Transverse colon (tissue), 4 donors: Measurements from ENCODE around the gene LRIG1. TPM values are rescaled to one million over a fixed set of nuclear protein-coding genes. Genes with fewer than 3 reads are reported as not detected.
A peak's percentile ranks its signal among the peaks of the same experiment; 100 is the strongest.

ENCODE experiments used
- DNase-seq: peaks from one replicate; pipeline ENCODE4 v3.0.0-alpha.2; 2019
- H3K27ac ChIP-seq, 4 donors: fragments of 200-600 bp; sonication (generic); 2 replicates each; pipeline ENCODE4 v1.5.1; 2016 to 2018; ENCODE audit warnings: inconsistent platforms in 4 of 4
- H3K27me3 ChIP-seq: fragments of 200-600 bp; sonication (generic); 2 replicates; pipeline ENCODE4 v1.5.1; 2017; ENCODE audit warnings: inconsistent platforms
- H3K36me3 ChIP-seq, 4 donors: fragments of 200-600 bp; sonication (generic); 2 replicates each; pipeline ENCODE4 v1.5.1; 2017 to 2019; ENCODE audit warnings: inconsistent platforms in 4 of 4
- H3K4me1 ChIP-seq, 4 donors: fragments of 200-600 bp; sonication (generic); 2 replicates each; pipeline ENCODE4 v1.5.1; 2017 to 2020; ENCODE audit warnings: inconsistent platforms in 4 of 4
- H3K4me3 ChIP-seq, 4 donors: fragments of 200-600 bp; sonication (generic); 1 replicate in 1 of 4; 2 replicates in 3 of 4; pipeline versions ENCODE4 v1.5.1 to v1.6.1; 2017 to 2019; ENCODE audit warnings: inconsistent platforms in 4 of 4
- H3K9me3 ChIP-seq, 2 donors: fragments of 200-600 bp; sonication (generic); 2 replicates each; pipeline ENCODE4 v1.5.1; 2017 to 2019; ENCODE audit warnings: inconsistent platforms in 2 of 2
- EP300 ChIP-seq: sonication (generic); formaldehyde crosslinking; IDR thresholded peaks from one replicate; pipeline ENCODE4 v1.6.1; 2017; ENCODE audit warnings: antibody characterized with exemption, low read depth
- POLR2A ChIP-seq: fragments of 450-650 bp; IDR thresholded peaks from one replicate; pipeline ENCODE4 v1.6.1; 2016; ENCODE audit warnings: antibody characterized with exemption, mild to moderate bottlenecking, moderate library complexity
- POLR2AphosphoS5 ChIP-seq, 3 donors: sonication (generic); formaldehyde crosslinking; IDR thresholded peaks; one replicate each; pipeline ENCODE4 v1.6.1; 2016; ENCODE audit warnings: antibody characterized with exemption in 3 of 3
- WGBS, 2 donors: methylation state at CpG; one replicate each; pipeline ENCODE4 v1.1.5; 2018; ENCODE audit warnings: low coverage in 1 of 2; 5-methylcytosine and 5-hydroxymethylcytosine counted together
- in situ Hi-C, 4 donors: fragments of 200-750 bp; cut with MboI; loops; one replicate each; pipeline versions ENCODE4 v1.15.0 to v1.15.1; 2017; ENCODE audit warnings: low sequenced_read_pairs in 3 of 4, low pct_ligation_motif_present in 1 of 4, low pct_unique_long_range_greater_than_20kb in 1 of 4
- intact Hi-C: fragments of 100-400 bp; cut with DNase I; formaldehyde crosslinking; loops from one replicate; pipeline ENCODE4 v1.15.1; 2023; ENCODE audit warnings: low total_unique reads
- total RNA-seq, 4 donors: library from RNA; depleted of rRNA; stranded (reverse); fragments of >200 nt; gene quantifications; one replicate each; pipeline ENCODE4 v1.1.0, GENCODE V29; 2016
- TF ChIP-seq, protein P1 (sequence below), 5 experiments: fragments of 200-600 bp in 3 of 5; fragments of 450-650 bp in 2 of 5; sonication (generic) in 3 of 5; IDR thresholded peaks; 1 replicate in 2 of 5; 2 replicates in 3 of 5; pipeline ENCODE4 v1.5.1; 2016 to 2017; ENCODE audit warnings: antibody characterized with exemption in 5 of 5, inconsistent platforms in 3 of 5, mild to moderate bottlenecking in 2 of 5, moderate library complexity in 1 of 5

The LRIG1 gene
- total RNA-seq, 4 donors from 2014 or later: 67.2 to 87.6 (median 79.3) TPM

DNA sequence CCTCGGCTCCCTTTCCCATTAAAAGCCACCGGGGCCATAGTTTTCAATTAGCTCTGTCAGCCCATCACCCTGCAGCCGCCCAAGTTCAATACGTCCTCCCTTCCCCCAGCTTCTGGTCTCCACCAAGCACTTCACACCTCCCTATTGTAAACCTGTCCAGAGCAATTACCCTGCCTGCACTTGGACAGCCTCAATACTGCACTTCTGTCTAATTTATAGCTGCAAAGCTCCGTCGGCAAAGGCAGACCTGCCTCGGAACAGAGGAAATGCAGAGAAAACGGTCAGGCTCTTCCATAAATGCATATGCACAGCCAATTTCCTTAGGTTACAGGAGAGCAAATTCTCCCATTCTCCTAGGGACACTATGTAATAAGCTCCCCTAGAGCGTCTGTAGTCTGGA, 21.9 kb downstream of the LRIG1 start:
- Histone ChIP-seq H3K27me3 (no peaks in the 10 kb centered on the region), H3K9me3 (no peaks in the 10 kb centered on the region), H3K4me3 (peak overlapping the region in 1 of 4 donors; percentile 1), H3K36me3 (no peaks in the 10 kb centered on the region), H3K4me1 (peaks cover 76 to 100% (median 97%) of the 10 kb centered on the region in 4 donors), H3K27ac (peak overlapping the region; percentile 94 to 99 (median 96))
- intact Hi-C loops (no loop called here), in situ Hi-C loops (no loop called here)
- 42 to 44% methylated on average over 8 to 9 of the region's 9 CpGs for WGBS, 2 donors
- peak; percentile 58 for DNase-seq
- TF ChIP-seq, protein P1, sequence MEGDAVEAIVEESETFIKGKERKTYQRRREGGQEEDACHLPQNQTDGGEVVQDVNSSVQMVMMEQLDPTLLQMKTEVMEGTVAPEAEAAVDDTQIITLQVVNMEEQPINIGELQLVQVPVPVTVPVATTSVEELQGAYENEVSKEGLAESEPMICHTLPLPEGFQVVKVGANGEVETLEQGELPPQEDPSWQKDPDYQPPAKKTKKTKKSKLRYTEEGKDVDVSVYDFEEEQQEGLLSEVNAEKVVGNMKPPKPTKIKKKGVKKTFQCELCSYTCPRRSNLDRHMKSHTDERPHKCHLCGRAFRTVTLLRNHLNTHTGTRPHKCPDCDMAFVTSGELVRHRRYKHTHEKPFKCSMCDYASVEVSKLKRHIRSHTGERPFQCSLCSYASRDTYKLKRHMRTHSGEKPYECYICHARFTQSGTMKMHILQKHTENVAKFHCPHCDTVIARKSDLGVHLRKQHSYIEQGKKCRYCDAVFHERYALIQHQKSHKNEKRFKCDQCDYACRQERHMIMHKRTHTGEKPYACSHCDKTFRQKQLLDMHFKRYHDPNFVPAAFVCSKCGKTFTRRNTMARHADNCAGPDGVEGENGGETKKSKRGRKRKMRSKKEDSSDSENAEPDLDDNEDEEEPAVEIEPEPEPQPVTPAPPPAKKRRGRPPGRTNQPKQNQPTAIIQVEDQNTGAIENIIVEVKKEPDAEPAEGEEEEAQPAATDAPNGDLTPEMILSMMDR (IDR thresholded peaks at IDR 0.05): no peak
- TF ChIP-seq POLR2AphosphoS5 (IDR thresholded peaks at IDR 0.05): peak in 1 of 3 donors; percentile 54

DNA sequence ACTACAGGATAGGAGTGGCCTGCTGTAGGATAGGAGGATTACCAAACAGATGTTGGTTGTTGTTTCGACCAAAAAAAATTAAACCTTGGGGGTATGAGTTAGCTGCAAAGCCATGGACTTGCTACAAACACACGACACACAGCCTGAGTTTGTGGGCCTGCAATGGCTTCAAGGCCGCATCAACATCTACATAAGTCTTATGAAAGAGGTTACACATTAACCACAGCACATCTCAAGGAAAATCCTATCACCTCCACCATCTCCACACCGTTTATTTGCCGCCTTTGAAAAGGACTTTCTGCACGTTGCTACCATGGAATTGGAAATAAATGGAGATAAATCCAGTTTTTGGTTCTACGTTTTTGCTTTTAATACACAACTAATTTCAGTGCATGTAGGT, 23.0 kb downstream of the LRIG1 start:
- Histone ChIP-seq H3K27me3 (no peaks in the 10 kb centered on the region), H3K36me3 (no peaks in the 10 kb centered on the region), H3K9me3 (no peaks in the 10 kb centered on the region), H3K27ac (peak overlapping the region; percentile 94 to 99 (median 96)), H3K4me3 (no peak overlapping the region), H3K4me1 (peaks cover 69 to 100% (median 97%) of the 10 kb centered on the region in 4 donors)
- DNase-seq: no peak
- 49% methylated on average over 7 of the region's 7 CpGs; no CpG with 5 or more reads in 1 of the 2 donors for WGBS, 2 donors
- in situ Hi-C loops (no loop called here), intact Hi-C loops (no loop called here)
- TF ChIP-seq EP300 (no peak), POLR2AphosphoS5 (IDR thresholded peaks at IDR 0.05) (no peak), POLR2A (no peak)
- TF ChIP-seq, protein P1 (IDR thresholded peaks at IDR 0.05): no peak

DNA sequence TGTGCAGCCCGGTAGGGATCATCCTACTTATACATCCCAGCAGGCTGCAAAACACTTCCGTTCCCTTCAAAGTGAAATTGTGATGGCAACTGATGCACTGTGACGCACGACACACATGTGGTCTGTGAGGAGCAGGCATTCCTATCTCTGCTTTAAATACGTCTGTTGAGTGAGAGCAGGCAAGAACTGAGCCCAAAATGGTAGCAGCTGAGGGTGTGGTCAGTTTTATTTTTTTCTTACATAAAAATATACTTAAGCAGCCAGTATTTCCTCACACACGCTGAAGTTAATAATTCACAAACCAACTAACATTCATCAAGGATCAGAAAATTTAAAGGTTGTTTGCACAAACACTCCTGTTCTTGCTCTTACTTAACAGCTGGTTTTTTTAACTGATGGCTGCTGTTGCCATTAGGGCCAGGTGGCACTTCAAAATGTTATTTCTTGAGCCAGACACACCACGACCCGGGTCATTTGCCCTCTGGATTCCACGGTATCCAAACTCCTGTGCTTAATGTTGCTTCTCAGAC, 23.9 kb downstream of the LRIG1 start:
- H3K27ac ChIP-seq: peak overlapping the region; percentile 94 to 99 (median 96)
- no peaks in the 10 kb centered on the region for H3K27me3 ChIP-seq
- in situ Hi-C loops: no loop called here
- peak; percentile 56 for TF ChIP-seq EP300
- TF ChIP-seq POLR2AphosphoS5 (IDR thresholded peaks at IDR 0.05): peak in 1 of 3 donors; percentile 63
- TF ChIP-seq POLR2A: no peak
- TF ChIP-seq, protein P1 (IDR thresholded peaks at IDR 0.05): no peak
- no peak overlapping the region for H3K4me3 ChIP-seq
- no peaks in the 10 kb centered on the region for H3K9me3 ChIP-seq
- WGBS, 2 donors: 39 to 54% methylated on average over 4 to 9 of the region's 9 CpGs
- peak; percentile 41 for DNase-seq
- intact Hi-C loops: no loop called here
- H3K36me3 ChIP-seq: no peaks in the 10 kb centered on the region
- peaks cover 61 to 100% (median 97%) of the 10 kb centered on the region in 4 donors for H3K4me1 ChIP-seq

DNA sequence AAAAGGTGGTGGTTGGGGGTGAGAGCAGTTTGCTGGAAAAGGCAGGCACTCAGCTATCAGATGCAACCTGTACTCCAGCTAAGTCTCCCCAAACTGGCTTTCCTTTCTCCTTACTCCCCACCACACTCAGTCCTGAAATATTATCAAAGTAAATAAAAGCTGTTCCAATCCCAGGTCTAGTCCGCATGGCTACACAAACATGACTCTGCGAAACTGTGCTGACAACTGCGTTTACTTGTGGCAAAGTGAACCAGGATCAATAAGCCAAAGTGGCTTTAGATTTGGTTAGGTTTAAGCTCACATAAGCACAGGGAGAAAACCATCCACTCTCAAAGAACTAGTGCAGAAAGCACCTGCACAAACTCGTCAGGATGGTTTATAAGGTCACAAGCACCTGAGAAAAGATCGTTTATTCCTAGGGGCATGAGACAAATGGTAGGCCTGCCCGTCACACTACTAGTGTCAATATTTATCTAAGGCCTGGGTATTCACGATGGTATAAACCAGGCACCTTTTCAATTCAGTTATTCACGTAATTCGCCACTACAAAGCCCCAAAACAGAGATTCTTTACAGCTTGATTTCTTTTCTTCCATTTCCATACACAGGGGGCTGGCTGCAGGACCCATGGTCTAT, 25.3 kb downstream of the LRIG1 start:
- TF ChIP-seq EP300 (no peak), POLR2A (no peak), POLR2AphosphoS5 (IDR thresholded peaks at IDR 0.05) (no peak)
- TF ChIP-seq, protein P1 (IDR thresholded peaks at IDR 0.05): no peak
- intact Hi-C loops: no loop called here
- H3K36me3 ChIP-seq: no peaks in the 10 kb centered on the region
- DNase-seq: no peak
- H3K27ac ChIP-seq: peak overlapping the region; percentile 94 to 99 (median 96)
- no peak overlapping the region for H3K4me3 ChIP-seq
- in situ Hi-C loops: no loop called here
- no peaks in the 10 kb centered on the region for H3K27me3 ChIP-seq
- 50% methylated on average over 9 of the region's 9 CpGs; no CpG with 5 or more reads in 1 of the 2 donors for WGBS, 2 donors
- H3K9me3 ChIP-seq: no peaks in the 10 kb centered on the region
- H3K4me1 ChIP-seq: peaks cover 53 to 100% (median 89%) of the 10 kb centered on the region in 4 donors
